GM18909 (cell line): ENCODE data around the gene TMCC2.

Source experiments
- ATAC-seq: cut with Tn5 transposase; IDR thresholded peaks from one replicate; pipeline ENCODE4 v1.9.1; 2021; ENCODE audit warnings: mild to moderate bottlenecking; ENCODE audit not compliant: unreplicated experiment, poor library complexity

The TMCC2 gene

GRCh38 chr1:205298191-205298994 is 70.6 kb downstream of the TMCC2 start:
- no peak for ATAC-seq

- ATAC-seq: no peak
Measured at GRCh38 chr1:205300149-205300548, 72.4 kb downstream of the TMCC2 start.

- ATAC-seq: no peak
Measured at GRCh38 chr1:205301205-205301821, 73.6 kb downstream of the TMCC2 start.

GRCh38 chr1:205301842-205302588 is 74.3 kb downstream of the TMCC2 start:
- ATAC-seq: no peak

- no peak for ATAC-seq
Measured at GRCh38 chr1:205303247-205303888, 75.6 kb downstream of the TMCC2 start.

- no peak for ATAC-seq
Measured at GRCh38 chr1:205304046-205304694, 76.4 kb downstream of the TMCC2 start.

GRCh38 chr1:205304695-205305070 is 76.9 kb downstream of the TMCC2 start:
- ATAC-seq: no peak

- no peak for ATAC-seq
Measured at GRCh38 chr1:205306929-205307566, 79.3 kb downstream of the TMCC2 start.

- no peak for ATAC-seq
Measured at GRCh38 chr1:205309741-205310140, 82.0 kb downstream of the TMCC2 start.

GRCh38 chr1:205310976-205311704 is 83.4 kb downstream of the TMCC2 start:
- ATAC-seq: no peak

GRCh38 chr1:205312866-205313562 is 85.3 kb downstream of the TMCC2 start:
- ATAC-seq: no peak

- no peak for ATAC-seq
Measured at GRCh38 chr1:205313563-205314308, 86.0 kb downstream of the TMCC2 start.

- no peak for ATAC-seq
Measured at GRCh38 chr1:205315008-205315618, 87.4 kb downstream of the TMCC2 start.

- ATAC-seq: no peak
Measured at GRCh38 chr1:205316161-205316566, 88.4 kb downstream of the TMCC2 start.

- ATAC-seq: no peak
Measured at GRCh38 chr1:205317311-205317917, 89.7 kb downstream of the TMCC2 start.

GRCh38 chr1:205318231-205318991 is 90.7 kb downstream of the TMCC2 start:
- no peak for ATAC-seq
